ENCODE results near the gene CDH13. TPM values are rescaled to one million over a fixed set of nuclear protein-coding genes. Genes with fewer than 3 reads are reported as not detected.

The CDH13 gene
- total and polyA plus RNA-seq, 2 donors (not counting 1 experiment from before 2014, with no cell fraction given), result 27.6 to 96.7 TPM

GRCh38 chr16:83174671-83175070, 547.9 kb downstream of the CDH13 start:
- H3K4me2 ChIP-seq (ENCODE audit: extremely low read depth, insufficient read depth, low read length), result no peak overlapping the region
- H3K27me3 ChIP-seq (ENCODE audit: control insufficient read depth, insufficient read depth, low read length), result no peaks in the 10 kb centered on the region
- H3K4me1 ChIP-seq (ENCODE audit: control insufficient read depth, extremely low read depth, insufficient read depth, low read length), result no peaks in the 10 kb centered on the region
- H3K9me3 ChIP-seq (ENCODE audit: control insufficient read depth, insufficient read depth, low read depth, low read length), result no peaks in the 10 kb centered on the region
- H4K20me1 ChIP-seq (ENCODE audit: control insufficient read depth, extremely low read depth, insufficient read depth, low read length), result no peaks in the 10 kb centered on the region
- no peak overlapping the region for H3K9ac ChIP-seq (ENCODE audit: insufficient read depth, low read length)
- TF ChIP-seq EZH2 (IDR thresholded peaks at IDR 0.05; ENCODE audit: low read length, missing control alignments) (no peak), CTCF (conservative IDR thresholded peaks at IDR 0.05 in 1 of 2, IDR thresholded peaks at IDR 0.05 in 1 of 2; ENCODE audit: low read depth in 1 of 2, low read length in 2 of 2) (no peak)
- H3K27ac ChIP-seq (ENCODE audit: insufficient read depth, low read length), result no peak overlapping the region
- no peak overlapping the region for H2AFZ ChIP-seq (ENCODE audit: low read length)
- H3K79me2 ChIP-seq (ENCODE audit: control insufficient read depth, insufficient read depth, low read length), result no peaks in the 10 kb centered on the region
- DNase-seq (ENCODE audit: low read depth in 2 of 2), result no peak
- H3K4me3 ChIP-seq (replicated peaks in 1 of 4; ENCODE audit: control extremely low read depth in 1 of 4, insufficient read depth in 1 of 4, low read depth in 3 of 4, low read length in 4 of 4), result no peak overlapping the region
- H3K36me3 ChIP-seq (ENCODE audit: control insufficient read depth, insufficient read depth, low read length), result no peaks in the 10 kb centered on the region

- Histone ChIP-seq H3K4me3 (replicated peaks in 1 of 4; ENCODE audit: control extremely low read depth in 1 of 4, insufficient read depth in 1 of 4, low read depth in 3 of 4, low read length in 4 of 4) (no peak overlapping the region), H3K9me3 (ENCODE audit: control insufficient read depth, insufficient read depth, low read depth, low read length) (no peaks in the 10 kb centered on the region), H3K27ac (ENCODE audit: insufficient read depth, low read length) (no peak overlapping the region), H3K4me2 (ENCODE audit: extremely low read depth, insufficient read depth, low read length) (no peak overlapping the region), H3K4me1 (ENCODE audit: control insufficient read depth, extremely low read depth, insufficient read depth, low read length) (no peaks in the 10 kb centered on the region), H3K79me2 (ENCODE audit: control insufficient read depth, insufficient read depth, low read length) (no peaks in the 10 kb centered on the region), H3K27me3 (ENCODE audit: control insufficient read depth, insufficient read depth, low read length) (no peaks in the 10 kb centered on the region), H2AFZ (ENCODE audit: low read length) (no peak overlapping the region), H3K9ac (ENCODE audit: insufficient read depth, low read length) (no peak overlapping the region), H3K36me3 (ENCODE audit: control insufficient read depth, insufficient read depth, low read length) (no peaks in the 10 kb centered on the region), H4K20me1 (ENCODE audit: control insufficient read depth, extremely low read depth, insufficient read depth, low read length) (no peaks in the 10 kb centered on the region)
- TF ChIP-seq CTCF (conservative IDR thresholded peaks at IDR 0.05 in 1 of 2, IDR thresholded peaks at IDR 0.05 in 1 of 2; ENCODE audit: low read depth in 1 of 2, low read length in 2 of 2) (no peak), EZH2 (IDR thresholded peaks at IDR 0.05; ENCODE audit: low read length, missing control alignments) (no peak)
- no peak for DNase-seq (ENCODE audit: low read depth in 2 of 2)
These were observed 550.0 kb downstream of the CDH13 start for GRCh38 chr16:83176802-83177201.

GRCh38 chr16:83185902-83186301, 559.1 kb downstream of the CDH13 start:
- Histone ChIP-seq H3K4me3 (replicated peaks in 1 of 4; ENCODE audit: control extremely low read depth in 1 of 4, insufficient read depth in 1 of 4, low read depth in 3 of 4, low read length in 4 of 4) (no peak overlapping the region), H3K4me1 (ENCODE audit: control insufficient read depth, extremely low read depth, insufficient read depth, low read length) (no peaks in the 10 kb centered on the region), H3K27me3 (ENCODE audit: control insufficient read depth, insufficient read depth, low read length) (no peaks in the 10 kb centered on the region), H3K36me3 (ENCODE audit: control insufficient read depth, insufficient read depth, low read length) (no peaks in the 10 kb centered on the region), H3K27ac (ENCODE audit: insufficient read depth, low read length) (no peak overlapping the region), H3K79me2 (ENCODE audit: control insufficient read depth, insufficient read depth, low read length) (no peaks in the 10 kb centered on the region), H3K9ac (ENCODE audit: insufficient read depth, low read length) (no peak overlapping the region), H2AFZ (ENCODE audit: low read length) (no peak overlapping the region), H4K20me1 (ENCODE audit: control insufficient read depth, extremely low read depth, insufficient read depth, low read length) (no peaks in the 10 kb centered on the region), H3K9me3 (ENCODE audit: control insufficient read depth, insufficient read depth, low read depth, low read length) (no peaks in the 10 kb centered on the region), H3K4me2 (ENCODE audit: extremely low read depth, insufficient read depth, low read length) (no peak overlapping the region)
- no peak for DNase-seq (ENCODE audit: low read depth in 2 of 2)
- TF ChIP-seq EZH2 (IDR thresholded peaks at IDR 0.05; ENCODE audit: low read length, missing control alignments), result no peak
- TF ChIP-seq CTCF (conservative IDR thresholded peaks at IDR 0.05 in 1 of 2, IDR thresholded peaks at IDR 0.05 in 1 of 2; ENCODE audit: low read depth in 1 of 2, low read length in 2 of 2), result no peak

Data from fibroblast of lung (primary cell).